ENCODE measurements around the gene ZNF490.
"Not testable (repeated sequence)": the region's sequence is repeated elsewhere in the genome, so short reads cannot be mapped to it uniquely, and the experiment has no call there.

ZNF490 gene

GRCh38 chr19:12580180-12580694, 30.4 kb downstream of the ZNF490 start:
- ChIA-PET POLR2A (no interaction called here), CTCF (interaction anchor here (1.3 kb wide), 1 partner anchor 10 kb away, joined by 3 read pairs; no protein-coding TSS in a partner anchor)
- no peak for TF ChIP-seq CTCF (IDR thresholded peaks at IDR 0.05; ENCODE audit: insufficient read depth, low read length, missing control alignments)
- peak; percentile 59 for DNase-seq (ENCODE audit: low read depth, low spot score)
- H3K4me3 ChIP-seq (ENCODE audit: low read depth, low read length): no peak overlapping the region

GRCh38 chr19:12578641-12579040, 32.0 kb downstream of the ZNF490 start:
- POLR2A ChIA-PET: no interaction called here
- H3K4me3 ChIP-seq (ENCODE audit: low read depth, low read length): no peak overlapping the region
- CTCF ChIA-PET: no interaction called here
- TF ChIP-seq CTCF (IDR thresholded peaks at IDR 0.05; ENCODE audit: insufficient read depth, low read length, missing control alignments): no peak
- no peak for DNase-seq (ENCODE audit: low read depth, low spot score)

- ChIA-PET POLR2A (no interaction called here), CTCF (interaction anchor here (1.1 to 3.5 kb wide), 2 partner anchors 10 to 95 kb away, joined by 3 to 21 read pairs; a partner anchor contains a TSS)
- H3K4me3 ChIP-seq (ENCODE audit: low read depth, low read length): no peak overlapping the region
- DNase-seq (ENCODE audit: low read depth, low spot score): no peak
- no peak for TF ChIP-seq CTCF (IDR thresholded peaks at IDR 0.05; ENCODE audit: insufficient read depth, low read length, missing control alignments)
Observed at GRCh38 chr19:12574036-12574435, 36.6 kb downstream of the ZNF490 start.

GRCh38 chr19:12567951-12568350, 42.7 kb downstream of the ZNF490 start:
- H3K4me3 ChIP-seq (ENCODE audit: low read depth, low read length): no peak overlapping the region
- POLR2A ChIA-PET: no interaction called here

GRCh38 chr19:12566380-12566779, 44.2 kb downstream of the ZNF490 start:
- H3K4me3 ChIP-seq (ENCODE audit: low read depth, low read length); DNase-seq (ENCODE audit: low read depth, low spot score): not testable (repeated sequence)
- ChIA-PET CTCF (interaction anchor here (13.7 kb wide), 1 partner anchor 109 kb away, joined by 224 read pairs; no protein-coding TSS in a partner anchor), POLR2A (interaction anchor here (0.6 kb wide), 1 partner anchor 103 kb away, joined by 5 read pairs; a partner anchor contains a TSS)

More at GRCh38 chr19:12567951-12568350, 42.7 kb downstream of the ZNF490 start:
- TF ChIP-seq CTCF (IDR thresholded peaks at IDR 0.05; ENCODE audit: insufficient read depth, low read length, missing control alignments): no peak
- DNase-seq (ENCODE audit: low read depth, low spot score): no peak
- CTCF ChIA-PET: interaction anchor here (0.7 to 13.7 kb wide), 5 partner anchors 9 to 280 kb away, joined by 3 to 224 read pairs (median 3); partner anchors contain the start of genes ZNF490 and ZNF791

GRCh38 chr19:12564016-12564664, 46.5 kb downstream of the ZNF490 start:
- H3K4me3 ChIP-seq (ENCODE audit: low read depth, low read length): no peak overlapping the region
- ChIA-PET POLR2A (interaction anchor here (1.2 kb wide), 1 partner anchor 105 kb away, joined by 4 read pairs; a partner anchor contains a TSS), CTCF (interaction anchor here (0.6 to 13.7 kb wide), 27 partner anchors 9 to 504 kb away, joined by 3 to 224 read pairs (median 5); partner anchors contain the start of genes MAN2B1, WDR83, ZNF490 and ZNF564)
- peak; percentile 76 for DNase-seq (ENCODE audit: low read depth, low spot score)
- TF ChIP-seq CTCF (IDR thresholded peaks at IDR 0.05; ENCODE audit: insufficient read depth, low read length, missing control alignments): peak; percentile 97
